Hepatocyte (in vitro differentiated cells): ENCODE data around the gene TMF1. TPM values are rescaled to one million over a fixed set of nuclear protein-coding genes. Genes with fewer than 3 reads are reported as not detected.

ENCODE experiments used
- DNase-seq: peaks from one replicate; pipeline ENCODE4 v3.0.0-alpha.2; 2016; ENCODE audit warnings: low spot score
- H2AFZ ChIP-seq: fragments of 200-600 bp; sonication (generic); 2 replicates; pipeline ENCODE4 v1.6.0; 2016; ENCODE audit warnings: antibody characterized with exemption, mild to moderate bottlenecking
- H3K27ac ChIP-seq: fragments of 200-600 bp; sonication (generic); 2 replicates; pipeline ENCODE4 v1.5.1; 2016; ENCODE audit warnings: mild to moderate bottlenecking
- H3K27me3 ChIP-seq: fragments of 200-600 bp; sonication (generic); 2 replicates; pipeline ENCODE4 v1.6.1; 2016
- H3K36me3 ChIP-seq: fragments of 200-600 bp; sonication (generic); replicated peaks from 2 replicates; pipeline ENCODE4 v1.5.1; 2016; ENCODE audit warnings: low read depth; ENCODE audit not compliant: insufficient read depth
- H3K4me1 ChIP-seq: fragments of 200-600 bp; sonication (generic); 2 replicates; pipeline ENCODE4 v1.5.1; 2016; ENCODE audit warnings: mild to moderate bottlenecking, moderate library complexity; ENCODE audit not compliant: insufficient read depth
- H3K4me2 ChIP-seq: fragments of 200-600 bp; sonication (generic); 2 replicates; pipeline ENCODE4 v1.6.0; 2016
- H3K4me3 ChIP-seq: fragments of 200-600 bp; sonication (generic); 2 replicates; pipeline ENCODE4 v1.5.1; 2016; ENCODE audit warnings: mild to moderate bottlenecking
- H3K79me2 ChIP-seq: fragments of 200-600 bp; sonication (generic); 2 replicates; pipeline ENCODE4 v1.6.0; 2017; ENCODE audit warnings: mild to moderate bottlenecking
- H3K9me2 ChIP-seq: fragments of 200-600 bp; sonication (generic); replicated peaks from 2 replicates; pipeline ENCODE4 v1.6.0; 2017; ENCODE audit warnings: mild to moderate bottlenecking; ENCODE audit not compliant: insufficient read depth
- H3K9me3 ChIP-seq: fragments of 200-600 bp; sonication (generic); 2 replicates; pipeline ENCODE4 v1.5.1; 2016; ENCODE audit warnings: low read depth, mild to moderate bottlenecking
- H4K20me1 ChIP-seq: fragments of 200-600 bp; sonication (generic); 2 replicates; pipeline ENCODE4 v1.6.0; 2016; ENCODE audit warnings: mild to moderate bottlenecking; ENCODE audit not compliant: insufficient read depth, poor library complexity, severe bottlenecking
- CTCF ChIP-seq: fragments of 200-600 bp; sonication (generic); IDR thresholded peaks from 2 replicates; pipeline ENCODE4 v1.5.1; 2016; ENCODE audit warnings: antibody characterized with exemption, mild to moderate bottlenecking; ENCODE audit not compliant: poor library complexity
- EZH2 ChIP-seq: fragments of 200-600 bp; sonication (generic); IDR thresholded peaks from 2 replicates; pipeline ENCODE4 v1.6.1; 2016; ENCODE audit warnings: antibody characterized with exemption, mild to moderate bottlenecking, borderline replicate concordance
- EZH2phosphoT487 ChIP-seq: fragments of 200-600 bp; sonication (generic); IDR thresholded peaks from one replicate; pipeline ENCODE4 v1.6.1; 2018; ENCODE audit warnings: antibody characterized with exemption, mild to moderate bottlenecking, low read depth, moderate library complexity; ENCODE audit not compliant: unreplicated experiment, severe bottlenecking
- WGBS: methylation state at CpG from one replicate; pipeline ENCODE4 v1.1.6; 2016; ENCODE audit warnings: low lambda C conversion rate; ENCODE audit errors: missing lambda C conversion rate; 5-methylcytosine and 5-hydroxymethylcytosine counted together
- polyA plus RNA-seq: library from polyadenylated mRNA; unstranded; fragments of >200 nt; fragmentation: Nextera tagmentation; extraction: Ambion mirVana; gene quantifications from 2 replicates; pipeline ENCODE4 v1.2.1, GENCODE V29; 2016
- total RNA-seq: library from RNA; depleted of rRNA; stranded (reverse); fragments of >200 nt; gene quantifications from 2 replicates; pipeline ENCODE4 v1.2.3, GENCODE V29; 2014

The TMF1 gene
- total and polyA plus RNA-seq, 2 experiments from 2014 or later = 23.8 to 39.6 TPM

- Histone ChIP-seq H3K27me3 (no peaks in the 10 kb centered on the region), H3K79me2 (no peaks in the 10 kb centered on the region), H3K9me2 (no peaks in the 10 kb centered on the region), H2AFZ (no peak overlapping the region), H3K4me3 (no peak overlapping the region), H3K4me1 (no peaks in the 10 kb centered on the region), H3K4me2 (no peak overlapping the region), H3K27ac (no peak overlapping the region), H3K9me3 (no peaks in the 10 kb centered on the region), H4K20me1 (no peaks in the 10 kb centered on the region), H3K36me3 (no peaks in the 10 kb centered on the region)
- no peak for TF ChIP-seq EZH2
- TF ChIP-seq EZH2phosphoT487 = no peak
- no peak for TF ChIP-seq CTCF
- no peak for DNase-seq
- WGBS = 78% methylated on average over 8 of the region's 8 CpGs
These were observed 55.7 kb downstream of the TMF1 start for GRCh38 chr3:68996356-68996995.

GRCh38 chr3:68988740-68989139, 63.4 kb downstream of the TMF1 start:
- H3K4me2 ChIP-seq = no peak overlapping the region
- no peak overlapping the region for H3K27ac ChIP-seq
- H3K36me3 ChIP-seq = no peaks in the 10 kb centered on the region
- 73% methylated on average over 4 of the region's 4 CpGs for WGBS
- no peaks in the 10 kb centered on the region for H4K20me1 ChIP-seq
- no peak overlapping the region for H2AFZ ChIP-seq
- no peaks in the 10 kb centered on the region for H3K27me3 ChIP-seq
- no peaks in the 10 kb centered on the region for H3K79me2 ChIP-seq
- no peaks in the 10 kb centered on the region for H3K9me3 ChIP-seq
- H3K9me2 ChIP-seq = no peaks in the 10 kb centered on the region
- no peak for TF ChIP-seq EZH2phosphoT487
- no peak for TF ChIP-seq CTCF
- TF ChIP-seq EZH2 = no peak
- H3K4me3 ChIP-seq = no peak overlapping the region
- no peaks in the 10 kb centered on the region for H3K4me1 ChIP-seq
- no peak for DNase-seq

- no peaks in the 10 kb centered on the region for H3K27me3 ChIP-seq
- H3K36me3 ChIP-seq = no peaks in the 10 kb centered on the region
- TF ChIP-seq EZH2 (no peak), EZH2phosphoT487 (no peak), CTCF (no peak)
- no peak overlapping the region for H3K27ac ChIP-seq
- 95% methylated on average over 6 of the region's 6 CpGs for WGBS
- H4K20me1 ChIP-seq = no peaks in the 10 kb centered on the region
- no peaks in the 10 kb centered on the region for H3K9me2 ChIP-seq
- H3K4me3 ChIP-seq = no peak overlapping the region
- no peaks in the 10 kb centered on the region for H3K9me3 ChIP-seq
- no peak overlapping the region for H3K4me2 ChIP-seq
- DNase-seq = no peak
- no peak overlapping the region for H2AFZ ChIP-seq
- H3K4me1 ChIP-seq = no peaks in the 10 kb centered on the region
- H3K79me2 ChIP-seq = no peaks in the 10 kb centered on the region
These were observed 64.8 kb downstream of the TMF1 start for GRCh38 chr3:68987322-68987721.
